Heart left ventricle (tissue), 13 donors: ENCODE results near the gene MACROH2A1.

Source experiments
- POLR2A ChIP-seq, 2 donors: fragments of 450-650 bp; IDR thresholded peaks; one replicate each; pipeline ENCODE4 v1.6.1; 2017; ENCODE audit warnings: antibody characterized with exemption in 2 of 2, mild to moderate bottlenecking in 2 of 2, moderate library complexity in 2 of 2
- TF ChIP-seq, protein P1 (sequence below), 12 donors: fragments of 200-600 bp; sonication (generic) in 4 of 12; IDR thresholded peaks; one replicate each; pipeline versions ENCODE4 v1.5.0 to v1.8.0; 2018 to 2022; ENCODE audit warnings: antibody characterized with exemption in 12 of 12, mild to moderate bottlenecking in 5 of 12
- donor health status: ischemic (EF 13 %, LVEDD 7.1; RV severe dilation, severe dysfunction).
- donor health status: DM: no; HTN: yes; CAD: no.
- donor health status: DM: no; HTN: no; CAD: no.
- donor health status: ischemic (EF 25% LVEDD 6.9; RV normal size, moderate dysfunction).
- donor health status: ischemic (EF 25% LVEDD 5.7; RV mildly dilated, moderate dysfunction).
- donor health status: ischemic (EF 35%, LVEDD 5.7; RV mildly dilated, moderate dysfunction).
- donor health status: nonischemic (EF 11% LVEDD 7.7; RV severe dilation, severe dysfunction).
- donor health status: DM: yes; HTN: yes; CAD: no.
- donor health status: PGD.
- donor health status: ischemic (EF 29% LVEDD 5.4; RV normal size, mild dysfunction).
- donor health status: nonischemic (EF 23%, LVEDD 6.1; RV moderate dilation, normal function).

DNA sequence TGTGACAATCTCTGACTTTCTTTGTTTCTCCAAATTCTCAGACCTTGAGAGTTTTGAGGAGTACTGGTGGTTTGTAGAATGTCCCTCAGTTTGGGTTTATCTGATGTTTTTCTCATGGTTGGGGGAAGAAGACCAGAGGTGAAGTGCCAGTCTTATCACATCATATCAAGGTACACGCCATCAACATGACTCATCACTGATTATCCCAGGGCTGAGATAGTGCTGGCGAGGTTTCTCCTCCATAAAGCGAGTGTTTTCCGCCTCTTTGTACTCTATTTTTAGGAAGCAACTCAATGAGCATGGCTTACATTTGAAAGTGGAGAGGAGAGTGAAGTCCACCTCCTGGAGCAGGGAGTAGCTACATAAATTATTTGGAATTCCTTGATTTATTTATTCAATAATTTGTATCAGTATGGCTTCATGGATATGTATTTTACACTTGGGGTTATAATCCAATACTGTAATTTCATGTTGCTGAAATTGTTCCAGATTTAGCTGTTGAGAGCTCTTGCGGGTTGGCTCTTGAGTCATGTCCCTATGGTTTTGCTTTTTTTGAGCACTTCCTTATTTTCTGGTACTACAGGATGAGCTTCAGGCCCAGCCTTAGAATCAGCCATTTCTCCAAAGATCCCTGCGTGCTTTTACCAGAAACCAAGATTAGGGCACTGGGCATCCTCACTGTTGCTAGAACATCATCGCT is 24.3 kb upstream of the MACROH2A1 start:
- TF ChIP-seq, protein P1, sequence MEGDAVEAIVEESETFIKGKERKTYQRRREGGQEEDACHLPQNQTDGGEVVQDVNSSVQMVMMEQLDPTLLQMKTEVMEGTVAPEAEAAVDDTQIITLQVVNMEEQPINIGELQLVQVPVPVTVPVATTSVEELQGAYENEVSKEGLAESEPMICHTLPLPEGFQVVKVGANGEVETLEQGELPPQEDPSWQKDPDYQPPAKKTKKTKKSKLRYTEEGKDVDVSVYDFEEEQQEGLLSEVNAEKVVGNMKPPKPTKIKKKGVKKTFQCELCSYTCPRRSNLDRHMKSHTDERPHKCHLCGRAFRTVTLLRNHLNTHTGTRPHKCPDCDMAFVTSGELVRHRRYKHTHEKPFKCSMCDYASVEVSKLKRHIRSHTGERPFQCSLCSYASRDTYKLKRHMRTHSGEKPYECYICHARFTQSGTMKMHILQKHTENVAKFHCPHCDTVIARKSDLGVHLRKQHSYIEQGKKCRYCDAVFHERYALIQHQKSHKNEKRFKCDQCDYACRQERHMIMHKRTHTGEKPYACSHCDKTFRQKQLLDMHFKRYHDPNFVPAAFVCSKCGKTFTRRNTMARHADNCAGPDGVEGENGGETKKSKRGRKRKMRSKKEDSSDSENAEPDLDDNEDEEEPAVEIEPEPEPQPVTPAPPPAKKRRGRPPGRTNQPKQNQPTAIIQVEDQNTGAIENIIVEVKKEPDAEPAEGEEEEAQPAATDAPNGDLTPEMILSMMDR (IDR thresholded peaks at IDR 0.05) = no peak
- no peak for TF ChIP-seq POLR2A (IDR thresholded peaks at IDR 0.05)
